HepG2 (cell line): ENCODE data around the gene ROMO1. TPM values are rescaled to one million over a fixed set of nuclear protein-coding genes. Genes with fewer than 3 reads are reported as not detected.

Experiments used
- polyA plus RNA-seq, 8 experiments: library from polyadenylated mRNA; depleted of rRNA in 3 of 8; stranded (reverse) in 7 of 8; unstranded in 1 of 8; fragments of >200 nt; fragmentation: Illumina TruSeq in 4 of 8; extraction: Trizol in 4 of 8; gene quantifications; 2 replicates each; pipeline versions ENCODE4 v1.2.1 to v1.2.3, GENCODE V29; 2011 to 2016; ENCODE audit warnings: low read depth in 4 of 8, missing spikeins in 1 of 8, mixed read lengths in 1 of 8; ENCODE audit not compliant: insufficient read depth in 1 of 8
- total RNA-seq, 5 experiments: library from RNA; depleted of rRNA; stranded (reverse); fragments of >200 nt; fragmentation: Illumina TruSeq; extraction: Trizol; gene quantifications; 2 replicates each; pipeline ENCODE4 v1.2.3, GENCODE V29; 2016; ENCODE audit warnings: low read depth in 1 of 5

ROMO1 gene
- total and polyA plus RNA-seq, 2 of the 13 experiments (the other 11 are each of a cell fraction or from before 2014, with no cell fraction given), result 636 to 755 TPM

Other genes starting within 250 kb of the ROMO1 start
- 55.3 and 55.7 TPM in 2 replicates for gene CEP250, start 243.8 kb upstream of the ROMO1 start, total RNA-seq (2016; rRNA removed; fragmentation: Illumina TruSeq; extraction: Trizol)
- 28.3 and 28.8 TPM in 2 replicates for gene CEP250, start 243.8 kb upstream of the ROMO1 start, polyA plus RNA-seq (2011; rRNA removed)
- gene C20orf173, start 169.8 kb upstream of the ROMO1 start, total RNA-seq (2016; rRNA removed; fragmentation: Illumina TruSeq; extraction: Trizol), result not detected in 2 replicates
- gene C20orf173, start 169.8 kb upstream of the ROMO1 start, polyA plus RNA-seq (2011; rRNA removed), result not detected in 2 replicates
- gene ERGIC3, start 157.3 kb upstream of the ROMO1 start, total RNA-seq (2016; rRNA removed; fragmentation: Illumina TruSeq; extraction: Trizol), result 224 and 407 TPM in 2 replicates
- 610 and 670 TPM in 2 replicates for gene ERGIC3, start 157.3 kb upstream of the ROMO1 start, polyA plus RNA-seq (2011; rRNA removed)
- 2.5 and 5.8 TPM in 2 replicates for gene SPAG4, start 83.6 kb upstream of the ROMO1 start, total RNA-seq (2016; rRNA removed; fragmentation: Illumina TruSeq; extraction: Trizol)
- gene SPAG4, start 83.6 kb upstream of the ROMO1 start, polyA plus RNA-seq (2011; rRNA removed), result 137 and 149 TPM in 2 replicates
- gene CPNE1, start 34.5 kb upstream of the ROMO1 start, total RNA-seq (2016; rRNA removed; fragmentation: Illumina TruSeq; extraction: Trizol), result 431 and 439 TPM in 2 replicates
- gene CPNE1, start 34.5 kb upstream of the ROMO1 start, polyA plus RNA-seq (2011; rRNA removed), result 369 and 408 TPM in 2 replicates
- 104 and 111 TPM in 2 replicates for gene RBM12, start 34.5 kb upstream of the ROMO1 start, total RNA-seq (2016; rRNA removed; fragmentation: Illumina TruSeq; extraction: Trizol)
- 84.9 and 97.9 TPM in 2 replicates for gene RBM12, start 34.5 kb upstream of the ROMO1 start, polyA plus RNA-seq (2011; rRNA removed)
- 88.1 and 94.4 TPM in 2 replicates for gene NFS1, start 53 bp upstream of the ROMO1 start, total RNA-seq (2016; rRNA removed; fragmentation: Illumina TruSeq; extraction: Trizol)
- gene NFS1, start 53 bp upstream of the ROMO1 start, polyA plus RNA-seq (2011; rRNA removed), result 61.8 and 65.9 TPM in 2 replicates
- 431 and 788 TPM in 2 replicates for gene RBM39, start 42.9 kb downstream of the ROMO1 start, total RNA-seq (2016; rRNA removed; fragmentation: Illumina TruSeq; extraction: Trizol)
- 859 and 920 TPM in 2 replicates for gene RBM39, start 42.9 kb downstream of the ROMO1 start, polyA plus RNA-seq (2011; rRNA removed)
- gene PHF20, start 72.6 kb downstream of the ROMO1 start, total RNA-seq (2016; rRNA removed; fragmentation: Illumina TruSeq; extraction: Trizol), result 34.1 and 43.3 TPM in 2 replicates
- 18.5 and 22.8 TPM in 2 replicates for gene PHF20, start 72.6 kb downstream of the ROMO1 start, polyA plus RNA-seq (2011; rRNA removed)